HG02759 (cell line): ENCODE results near the gene PPIF.

Experiments
- ATAC-seq: cut with Tn5 transposase; IDR thresholded peaks from one replicate; pipeline ENCODE4 v1.9.1; 2021; ENCODE audit warnings: mild to moderate bottlenecking, moderate library complexity; ENCODE audit not compliant: unreplicated experiment

PPIF gene

GRCh38 chr10:79313320-79313719 lies 33.9 kb upstream of the PPIF start:
- ATAC-seq, result no peak

- no peak for ATAC-seq
Measured at GRCh38 chr10:79313911-79314439, 33.3 kb upstream of the PPIF start.

DNA sequence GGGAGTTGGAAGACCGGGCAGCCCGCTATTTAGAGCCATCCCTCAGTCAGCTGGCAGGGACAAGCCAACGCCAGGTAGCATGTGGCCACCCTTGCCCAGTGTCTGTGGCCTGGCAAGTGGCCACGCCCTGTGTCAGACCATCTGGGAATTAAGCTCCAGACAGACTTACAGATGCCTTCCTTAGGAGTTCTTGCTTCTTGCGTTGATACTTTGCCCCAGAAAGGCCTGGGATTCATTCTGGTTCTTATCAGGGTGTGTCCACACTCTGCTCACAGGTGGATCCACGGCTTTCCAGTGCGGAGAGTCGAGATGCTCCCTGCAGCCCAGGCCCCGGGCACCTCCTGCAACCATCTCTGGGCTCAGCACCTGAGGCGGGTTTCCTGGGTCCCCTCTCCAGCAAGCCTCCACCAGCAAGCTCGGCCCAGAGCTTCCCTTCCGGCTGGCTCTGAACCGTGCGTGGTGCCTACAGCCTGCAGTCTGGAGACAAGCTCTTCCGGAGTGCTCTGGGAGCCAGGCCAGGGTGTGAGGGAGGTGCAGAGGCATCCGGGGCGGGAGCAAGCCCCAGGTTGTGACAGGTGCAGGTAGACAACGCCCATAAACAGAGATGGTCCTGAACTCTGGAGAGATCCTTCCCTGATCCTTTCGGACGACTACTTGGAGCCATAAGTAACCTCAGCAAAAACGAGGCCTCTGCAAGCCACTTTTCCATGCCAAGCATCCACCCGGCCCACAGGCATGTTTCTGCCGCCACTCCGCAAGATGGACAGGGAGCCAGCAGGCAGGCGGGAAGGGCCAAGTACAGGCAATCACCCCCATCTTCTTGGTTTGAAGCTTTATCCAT lies 32.3 kb upstream of the PPIF start:
- no peak for ATAC-seq

GRCh38 chr10:79315602-79315920 lies 31.7 kb upstream of the PPIF start:
- ATAC-seq, result no peak

- ATAC-seq, result peak; percentile 76
Measured at GRCh38 chr10:79316671-79317431, 30.4 kb upstream of the PPIF start.

DNA sequence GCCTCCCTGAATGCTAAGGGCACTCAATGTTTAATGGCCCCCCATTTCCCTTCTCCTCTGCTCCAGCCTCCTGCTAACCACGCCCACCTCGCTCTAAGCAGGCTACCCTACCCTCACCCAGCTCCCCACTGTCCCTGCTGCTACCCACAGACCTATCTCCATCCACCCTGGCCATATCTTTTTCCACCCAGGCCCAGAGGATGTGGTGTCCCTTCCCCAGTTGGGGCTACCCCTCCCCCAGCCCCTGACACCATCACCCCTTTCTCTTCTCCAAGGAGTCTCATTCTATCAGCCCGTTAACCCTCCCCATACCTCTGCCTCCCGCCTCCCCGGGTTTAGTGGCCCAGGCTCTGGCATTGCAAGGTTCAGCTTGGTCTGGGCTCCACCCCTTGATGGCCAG lies 28.9 kb upstream of the PPIF start:
- no peak for ATAC-seq

DNA sequence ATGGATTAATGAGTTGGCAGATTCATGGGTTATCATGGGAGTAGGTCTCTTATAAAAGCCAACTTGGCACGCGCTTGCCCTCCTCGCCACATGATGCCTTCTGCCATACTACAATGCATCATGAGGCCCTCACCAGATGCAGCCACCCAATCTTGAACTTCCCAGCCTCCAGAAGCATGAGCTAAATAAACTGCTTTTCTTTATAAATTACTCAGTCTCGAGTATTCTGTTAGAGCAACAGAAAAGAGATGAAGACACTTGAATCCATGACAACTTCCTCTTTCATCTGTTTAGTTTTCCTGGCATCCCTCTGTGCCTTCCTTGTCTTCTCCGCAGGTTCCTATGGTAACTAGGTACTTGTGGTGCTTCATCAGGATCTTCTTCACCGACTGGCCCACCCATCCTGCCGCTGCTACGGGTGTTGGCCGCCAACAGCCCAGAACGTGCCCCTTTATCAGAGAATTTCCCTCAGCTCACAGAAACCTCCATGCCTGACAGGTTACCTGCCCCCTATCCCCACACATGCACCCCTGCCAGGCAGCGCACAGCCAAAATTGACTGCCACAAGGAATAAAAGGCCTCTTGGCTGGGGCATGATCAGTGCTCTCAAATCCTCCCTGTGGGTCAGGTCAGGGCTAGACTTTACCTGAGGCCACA lies 28.0 kb upstream of the PPIF start:
- no peak for ATAC-seq

GRCh38 chr10:79320316-79320715 lies 27.0 kb upstream of the PPIF start:
- no peak for ATAC-seq

GRCh38 chr10:79320820-79321493 lies 26.3 kb upstream of the PPIF start:
- no peak for ATAC-seq

DNA sequence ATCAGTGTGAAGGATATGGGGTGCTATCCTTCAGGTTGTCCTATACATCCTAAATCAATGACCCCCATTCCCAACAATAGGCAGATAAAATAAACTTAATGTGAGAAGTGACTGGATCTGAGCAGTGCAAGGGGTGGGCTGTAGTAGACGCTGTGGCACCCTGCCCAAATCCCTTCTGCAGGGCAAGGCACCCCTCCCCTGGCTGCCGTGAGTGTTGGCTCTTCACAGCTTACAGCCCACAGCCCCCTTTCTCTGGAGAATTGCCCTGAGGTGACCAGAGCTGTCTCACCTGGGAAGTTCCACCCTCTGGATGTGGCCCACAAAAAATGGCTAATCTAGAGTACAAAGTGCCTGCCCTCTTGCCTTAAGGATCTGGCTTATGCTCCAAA lies 25.8 kb upstream of the PPIF start:
- ATAC-seq, result no peak

- no peak for ATAC-seq
Measured at GRCh38 chr10:79321951-79322350, 25.3 kb upstream of the PPIF start.

DNA sequence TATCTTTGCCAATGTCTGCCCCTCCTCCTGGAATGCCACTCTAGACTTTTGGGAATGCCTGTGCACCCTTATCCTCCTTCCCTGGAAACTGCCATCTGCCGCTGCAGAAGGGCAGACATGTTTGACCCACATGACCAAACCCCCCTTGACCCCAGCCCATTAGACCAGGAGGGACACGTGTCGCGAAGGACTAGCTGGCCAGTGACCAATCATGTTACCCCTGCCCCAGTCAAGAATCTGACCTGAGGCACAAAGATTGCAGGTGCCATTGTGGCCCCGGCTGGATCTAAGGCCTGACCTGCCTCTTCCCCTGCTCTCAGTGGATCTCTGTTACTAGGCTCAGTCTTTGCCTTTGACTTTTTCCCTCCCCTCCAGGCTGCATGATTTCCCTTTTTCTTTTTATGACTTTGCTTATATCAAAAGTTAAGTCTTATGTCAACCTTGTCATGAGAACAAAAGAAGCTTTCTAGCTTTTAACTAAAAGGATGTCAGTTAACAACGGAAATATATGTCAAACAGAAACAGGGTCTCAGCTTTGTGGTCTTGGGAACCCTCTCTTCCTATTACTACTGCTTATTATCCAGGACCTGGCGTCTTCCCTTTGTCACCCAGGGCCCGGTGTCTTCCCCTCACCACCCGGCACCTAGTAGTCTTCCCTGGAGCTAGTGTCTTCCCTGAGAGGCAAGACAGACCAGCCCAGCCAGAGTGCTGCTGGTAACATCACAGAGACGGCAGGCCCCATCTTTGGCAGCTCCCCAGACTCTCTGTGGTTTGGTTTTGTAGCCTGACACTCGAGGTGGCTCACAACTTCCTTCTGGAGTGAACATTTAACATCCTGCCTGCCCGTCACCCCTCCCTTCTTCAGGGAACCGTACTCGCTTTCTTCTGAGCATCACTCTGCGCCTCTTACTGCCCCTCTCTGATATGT lies 24.4 kb upstream of the PPIF start:
- peak; percentile 63 for ATAC-seq

GRCh38 chr10:79323602-79324001 lies 23.7 kb upstream of the PPIF start:
- ATAC-seq, result no peak

DNA sequence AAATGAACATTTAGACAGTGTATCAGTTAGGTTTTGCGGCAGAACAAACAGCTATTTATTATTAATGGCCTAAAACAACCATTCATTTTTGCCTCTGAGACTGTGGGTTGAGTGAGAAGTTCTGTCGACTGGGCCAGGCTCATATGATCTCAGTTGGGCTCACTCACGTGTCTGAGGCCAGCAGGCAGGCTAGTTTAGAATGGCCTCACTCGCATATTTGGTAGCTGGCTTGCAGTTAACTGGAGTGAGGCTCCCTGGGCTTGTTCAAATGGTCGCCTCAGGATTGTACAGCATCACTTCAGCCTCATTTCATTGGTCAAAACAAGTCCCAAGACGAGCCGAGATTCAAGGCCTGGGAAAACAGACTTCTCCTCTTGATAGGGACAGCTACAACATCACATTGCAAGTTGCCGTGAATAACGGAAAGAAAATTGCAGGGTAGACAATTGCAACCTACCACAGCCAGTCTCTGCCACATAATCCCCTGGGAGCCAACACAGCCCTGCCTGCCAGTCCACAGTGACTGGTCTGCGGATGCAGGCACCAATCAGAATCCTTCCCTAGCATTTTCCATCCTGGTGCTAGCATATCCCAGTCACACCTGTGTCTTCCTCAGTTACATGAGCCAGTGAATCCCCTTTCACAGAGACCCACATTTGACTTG lies 23.1 kb upstream of the PPIF start:
- ATAC-seq, result no peak

DNA sequence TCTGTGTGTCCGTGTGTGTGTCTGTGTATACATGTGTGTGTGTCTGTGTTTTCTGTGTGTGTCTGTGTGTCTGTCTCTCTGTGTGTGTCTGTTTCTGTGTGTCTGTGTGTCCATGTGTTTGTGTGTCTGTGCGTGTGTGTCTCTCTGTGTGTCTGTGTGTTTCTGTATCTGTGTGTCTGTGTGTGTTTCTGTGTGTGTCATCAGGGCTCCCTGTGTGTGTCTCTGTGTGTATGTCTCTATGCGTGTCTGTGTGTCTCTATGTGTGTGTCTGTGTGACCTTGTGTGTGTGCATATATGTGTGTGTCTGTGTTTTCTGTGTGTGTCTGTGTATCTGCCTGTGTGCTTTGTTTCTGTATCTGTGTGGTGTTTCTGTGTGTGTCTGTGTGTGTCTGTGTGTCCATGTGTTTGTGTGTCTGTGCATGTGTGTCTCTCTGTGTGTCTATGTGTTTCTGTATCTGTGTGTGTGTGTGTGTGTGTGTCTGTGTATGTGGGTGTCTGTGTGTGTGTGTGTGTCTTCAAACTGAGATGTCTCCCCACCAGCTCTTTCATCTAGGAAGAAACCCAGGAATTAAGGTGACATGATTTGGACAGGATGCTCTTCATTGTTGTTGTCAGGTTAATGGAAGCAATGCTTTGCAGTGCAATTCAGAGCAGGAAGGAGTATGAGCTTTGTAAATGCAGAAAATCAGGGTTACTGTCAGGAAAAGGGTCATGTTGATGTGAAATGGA lies 20.7 kb upstream of the PPIF start:
- ATAC-seq, result no peak

DNA sequence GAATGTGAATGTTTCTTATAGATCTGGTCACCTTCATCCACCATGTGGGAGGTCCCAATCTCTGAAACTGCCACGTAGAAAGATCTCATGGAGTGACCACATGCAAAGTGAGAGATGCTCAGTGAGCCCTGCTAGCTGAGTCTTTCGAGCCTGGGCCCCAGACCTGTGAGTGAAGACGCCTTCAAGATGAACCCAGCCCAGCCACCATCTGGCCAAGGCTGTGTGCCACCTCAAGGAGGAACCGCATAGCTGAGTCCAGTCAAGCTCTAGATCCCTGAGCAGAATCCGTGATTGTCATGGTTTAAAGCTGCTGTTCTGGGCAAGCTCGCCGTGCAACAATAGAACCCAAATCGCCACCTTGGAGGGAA lies 20.2 kb upstream of the PPIF start:
- ATAC-seq, result peak; percentile 30

DNA sequence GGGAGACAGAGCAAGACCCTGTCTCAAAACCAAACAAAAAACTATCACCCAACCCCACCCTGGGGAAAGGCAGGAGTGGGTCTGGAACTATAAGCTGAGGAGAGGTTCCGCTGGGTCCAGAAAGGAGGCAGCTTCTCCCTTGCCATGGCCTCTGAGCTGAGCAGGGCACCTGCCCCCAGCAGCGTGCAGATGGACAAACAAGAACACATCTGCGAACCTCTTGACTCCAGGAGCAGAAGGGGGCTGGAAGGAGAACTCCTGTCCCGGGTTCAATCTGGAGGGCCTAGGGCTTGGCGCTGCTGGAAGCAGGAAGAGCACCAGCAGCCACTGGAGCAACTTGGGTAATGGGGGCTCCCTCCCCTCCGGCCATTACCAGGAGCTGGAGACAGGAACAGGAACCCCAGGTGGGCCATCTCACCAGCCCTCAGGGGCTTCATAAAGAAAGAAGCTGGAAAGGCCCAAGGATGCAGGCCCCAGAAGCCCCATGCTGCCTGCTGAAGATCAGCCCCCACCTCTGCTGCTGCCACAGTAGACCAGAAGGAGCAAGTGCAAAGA lies 19.0 kb upstream of the PPIF start:
- ATAC-seq, result no peak

GRCh38 chr10:79328737-79329504 lies 18.3 kb upstream of the PPIF start:
- ATAC-seq, result no peak
